Ishikawa (cell line): Measurements from ENCODE around the gene DOCK3.

Source experiments
- EP300 ChIP-seq: IDR thresholded peaks from 2 replicates; pipeline ENCODE4 v1.6.1; 2012; ENCODE audit warnings: borderline replicate concordance
- RAD21 ChIP-seq: IDR thresholded peaks from 2 replicates; pipeline ENCODE4 v1.6.1; 2012; ENCODE audit warnings: low read depth
- TEAD4 ChIP-seq: IDR thresholded peaks from 2 replicates; pipeline ENCODE4 v1.6.1; 2012

GRCh38 chr3:50986726-50987125, 312.0 kb downstream of the DOCK3 start:
- TF ChIP-seq EP300 = no peak
- TF ChIP-seq RAD21 = no peak
- TF ChIP-seq TEAD4 = no peak
